GM10248 (cell line): ENCODE results near the gene CANT1.

Experiments
- CTCF ChIA-PET: fragments of 300-600 bp; sonication (Branson Sonifier 250); formaldehyde crosslinking; extraction: SDS; loops from one replicate; lab custom pipeline; 2021; ENCODE audit warnings: antibody characterized with exemption; lab: Yijun Ruan, JAX
- POLR2A ChIA-PET: fragments of 350-650 bp; sonication (Branson Sonifier 250); formaldehyde crosslinking; extraction: SDS; loops from one replicate; lab custom pipeline; 2020; ENCODE audit warnings: antibody characterized with exemption; lab: Yijun Ruan, JAX
- DNase-seq: peaks from one replicate; pipeline ENCODE4 v3.0.0; 2012; ENCODE audit errors: extremely low spot score
- CTCF ChIP-seq: IDR thresholded peaks from 2 replicates; pipeline ENCODE4 v1.5.1; 2012; ENCODE audit warnings: mild to moderate bottlenecking, low read depth; ENCODE audit errors: extremely low read depth, missing control alignments, control extremely low read depth

The CANT1 gene

GRCh38 chr17:79052131-79052530 lies 42.6 kb upstream of the CANT1 start:
- ChIA-PET CTCF (interaction anchor here (0.9 to 1.7 kb wide), 4 partner anchors 10 to 340 kb away, joined by 3 to 6 read pairs (median 4); no protein-coding TSS in a partner anchor), POLR2A (no interaction called here)
- TF ChIP-seq CTCF: no peak
- no peak for DNase-seq

GRCh38 chr17:79051306-79051705 lies 41.7 kb upstream of the CANT1 start:
- TF ChIP-seq CTCF: no peak
- no peak for DNase-seq
- ChIA-PET CTCF (interaction anchor here (1.4 to 1.7 kb wide), 5 partner anchors 13 to 340 kb away, joined by 3 to 6 read pairs (median 4); no protein-coding TSS in a partner anchor), POLR2A (no interaction called here)

- CTCF ChIA-PET: interaction anchor here (0.8 to 1.4 kb wide), 6 partner anchors 10 to 341 kb away, joined by 3 to 5 read pairs (median 4); partner anchors contain the start of gene ENGASE
- TF ChIP-seq CTCF: no peak
- POLR2A ChIA-PET: no interaction called here
- DNase-seq: no peak
Observed at GRCh38 chr17:79050551-79050950, 41.0 kb upstream of the CANT1 start.

- TF ChIP-seq CTCF: no peak
- ChIA-PET POLR2A (no interaction called here), CTCF (interaction anchor here (1.1 to 1.8 kb wide), 6 partner anchors 9 to 344 kb away, joined by 3 to 5 read pairs (median 4); partner anchors contain the start of gene ENGASE)
- DNase-seq: no peak
Observed at GRCh38 chr17:79049821-79050220, 40.3 kb upstream of the CANT1 start.

- peak; percentile 8 for DNase-seq
- ChIA-PET POLR2A (no interaction called here), CTCF (interaction anchor here (0.8 to 1.8 kb wide), 6 partner anchors 12 to 344 kb away, joined by 3 to 5 read pairs (median 3); partner anchors contain the start of gene ENGASE)
- no peak for TF ChIP-seq CTCF
Observed at GRCh38 chr17:79048826-79049755, 39.5 kb upstream of the CANT1 start.

- POLR2A ChIA-PET: no interaction called here
- no peak for TF ChIP-seq CTCF
- CTCF ChIA-PET: interaction anchor here (0.8 to 1.8 kb wide), 4 partner anchors 12 to 345 kb away, joined by 3 to 5 read pairs (median 4); no protein-coding TSS in a partner anchor
Observed at GRCh38 chr17:79047923-79048825, 38.6 kb upstream of the CANT1 start.

More at GRCh38 chr17:79047923-79048825, 38.6 kb upstream of the CANT1 start:
- no peak for DNase-seq
